WTC11 (cell line): Measurements from ENCODE around the gene MAP3K2.

Source experiments
- ATF1 ChIP-seq: sonication (generic); formaldehyde crosslinking; IDR thresholded peaks from 2 replicates; pipeline ENCODE4 v1.8.1; 2023; ENCODE audit warnings: mild to moderate bottlenecking, moderate library complexity, missing genetic modification reagents
- CREB1 ChIP-seq: sonication (generic); formaldehyde crosslinking; IDR thresholded peaks from 2 replicates; pipeline ENCODE4 v1.8.0; 2023; ENCODE audit warnings: mild to moderate bottlenecking, missing genetic modification reagents
- ELF4 ChIP-seq: sonication (generic); formaldehyde crosslinking; IDR thresholded peaks from 2 replicates; pipeline ENCODE4 v1.8.1; 2022; ENCODE audit warnings: low read depth, mild to moderate bottlenecking, moderate library complexity, missing genetic modification reagents
- ETV6 ChIP-seq: sonication (generic); formaldehyde crosslinking; IDR thresholded peaks from 2 replicates; pipeline ENCODE4 v1.8.1; 2022; ENCODE audit warnings: mild to moderate bottlenecking, missing genetic modification reagents
- JAZF1 ChIP-seq: fragments of 250-450 bp; sonication (Bioruptor Pico); IDR thresholded peaks from 2 replicates; pipeline ENCODE4 v1.9.0; 2021; ENCODE audit warnings: moderate library complexity, mild to moderate bottlenecking, inconsistent platforms
- NFYB ChIP-seq: sonication (generic); formaldehyde crosslinking; conservative IDR thresholded peaks from 2 replicates; pipeline ENCODE4 v1.8.0; 2022; ENCODE audit warnings: low read depth, missing genetic modification reagents
- ZNF121 ChIP-seq: sonication (generic); formaldehyde crosslinking; IDR thresholded peaks from 2 replicates; pipeline ENCODE4 v1.8.0; 2023; ENCODE audit warnings: missing genetic modification reagents
- ZNF396 ChIP-seq: fragments of 250-450 bp; sonication (Bioruptor Pico); IDR thresholded peaks from 2 replicates; pipeline ENCODE4 v1.8.0; 2021; ENCODE audit warnings: mild to moderate bottlenecking, moderate library complexity, borderline replicate concordance
- TF ChIP-seq, protein P1 (sequence below): fragments of 200-600 bp; IDR thresholded peaks from 2 replicates; pipeline ENCODE4 v1.8.0; 2022; ENCODE audit warnings: antibody characterized with exemption
- TF ChIP-seq, protein P2 (sequence below): sonication (generic); formaldehyde crosslinking; IDR thresholded peaks from 2 replicates; pipeline ENCODE4 v1.8.0; 2022; ENCODE audit warnings: mild to moderate bottlenecking, missing genetic modification reagents
- TF ChIP-seq, protein P3 (sequence below): fragments of 250-450 bp; sonication (Bioruptor Pico); IDR thresholded peaks from 2 replicates; pipeline ENCODE4 v2.1.2; 2022; ENCODE audit warnings: mild to moderate bottlenecking, moderate library complexity
- TF ChIP-seq, protein P4 (sequence below): sonication (generic); formaldehyde crosslinking; IDR thresholded peaks from 2 replicates; pipeline ENCODE4 v1.8.0; 2023; ENCODE audit warnings: missing genetic modification reagents
- TF ChIP-seq, protein P5 (sequence below): sonication (generic); formaldehyde crosslinking; IDR thresholded peaks from 2 replicates; pipeline ENCODE4 v1.8.1; 2022; ENCODE audit warnings: missing genetic modification reagents, borderline replicate concordance
- TF ChIP-seq, protein P6 (sequence below): sonication (generic); formaldehyde crosslinking; IDR thresholded peaks from 2 replicates; pipeline ENCODE4 v1.8.0; 2023; ENCODE audit warnings: mild to moderate bottlenecking, missing genetic modification reagents

DNA sequence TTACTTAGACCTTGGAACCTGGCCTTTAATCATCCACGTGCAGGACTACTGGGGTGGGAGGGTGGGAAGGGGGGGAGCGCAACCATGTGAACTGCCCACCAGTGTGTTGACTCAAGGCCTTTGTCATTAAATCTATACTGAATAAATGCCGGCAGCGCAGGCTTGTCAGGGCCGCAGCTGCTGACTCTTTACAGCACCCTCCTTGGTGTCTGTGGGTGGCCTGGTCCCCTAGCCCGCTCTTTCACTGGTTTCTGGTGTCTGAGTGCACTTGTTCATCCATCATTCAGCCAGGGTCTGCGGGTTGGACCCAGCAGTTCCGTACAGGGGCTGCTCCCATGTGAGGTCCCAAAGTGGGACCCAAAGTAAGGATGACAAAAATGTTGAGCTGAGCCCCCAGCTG lies 11.5 kb downstream of the MAP3K2 start:
- TF ChIP-seq ZNF396 (CRISPR knock-in tag): no peak
- TF ChIP-seq, protein P1, sequence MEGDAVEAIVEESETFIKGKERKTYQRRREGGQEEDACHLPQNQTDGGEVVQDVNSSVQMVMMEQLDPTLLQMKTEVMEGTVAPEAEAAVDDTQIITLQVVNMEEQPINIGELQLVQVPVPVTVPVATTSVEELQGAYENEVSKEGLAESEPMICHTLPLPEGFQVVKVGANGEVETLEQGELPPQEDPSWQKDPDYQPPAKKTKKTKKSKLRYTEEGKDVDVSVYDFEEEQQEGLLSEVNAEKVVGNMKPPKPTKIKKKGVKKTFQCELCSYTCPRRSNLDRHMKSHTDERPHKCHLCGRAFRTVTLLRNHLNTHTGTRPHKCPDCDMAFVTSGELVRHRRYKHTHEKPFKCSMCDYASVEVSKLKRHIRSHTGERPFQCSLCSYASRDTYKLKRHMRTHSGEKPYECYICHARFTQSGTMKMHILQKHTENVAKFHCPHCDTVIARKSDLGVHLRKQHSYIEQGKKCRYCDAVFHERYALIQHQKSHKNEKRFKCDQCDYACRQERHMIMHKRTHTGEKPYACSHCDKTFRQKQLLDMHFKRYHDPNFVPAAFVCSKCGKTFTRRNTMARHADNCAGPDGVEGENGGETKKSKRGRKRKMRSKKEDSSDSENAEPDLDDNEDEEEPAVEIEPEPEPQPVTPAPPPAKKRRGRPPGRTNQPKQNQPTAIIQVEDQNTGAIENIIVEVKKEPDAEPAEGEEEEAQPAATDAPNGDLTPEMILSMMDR: no peak
- TF ChIP-seq CREB1 (CRISPR knock-in tag): no peak
- no peak for TF ChIP-seq NFYB (CRISPR knock-in tag)
- no peak for TF ChIP-seq ETV6 (CRISPR knock-in tag)
- TF ChIP-seq, protein P2, sequence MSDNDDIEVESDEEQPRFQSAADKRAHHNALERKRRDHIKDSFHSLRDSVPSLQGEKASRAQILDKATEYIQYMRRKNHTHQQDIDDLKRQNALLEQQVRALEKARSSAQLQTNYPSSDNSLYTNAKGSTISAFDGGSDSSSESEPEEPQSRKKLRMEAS (CRISPR knock-in tag): no peak
- TF ChIP-seq, protein P3, sequence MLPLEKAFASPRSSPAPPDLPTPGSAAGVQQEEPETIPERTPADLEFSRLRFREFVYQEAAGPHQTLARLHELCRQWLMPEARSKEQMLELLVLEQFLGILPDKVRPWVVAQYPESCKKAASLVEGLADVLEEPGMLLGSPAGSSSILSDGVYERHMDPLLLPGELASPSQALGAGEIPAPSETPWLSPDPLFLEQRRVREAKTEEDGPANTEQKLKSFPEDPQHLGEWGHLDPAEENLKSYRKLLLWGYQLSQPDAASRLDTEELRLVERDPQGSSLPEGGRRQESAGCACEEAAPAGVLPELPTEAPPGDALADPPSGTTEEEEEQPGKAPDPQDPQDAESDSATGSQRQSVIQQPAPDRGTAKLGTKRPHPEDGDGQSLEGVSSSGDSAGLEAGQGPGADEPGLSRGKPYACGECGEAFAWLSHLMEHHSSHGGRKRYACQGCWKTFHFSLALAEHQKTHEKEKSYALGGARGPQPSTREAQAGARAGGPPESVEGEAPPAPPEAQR (CRISPR knock-in tag): no peak
- TF ChIP-seq, protein P4, sequence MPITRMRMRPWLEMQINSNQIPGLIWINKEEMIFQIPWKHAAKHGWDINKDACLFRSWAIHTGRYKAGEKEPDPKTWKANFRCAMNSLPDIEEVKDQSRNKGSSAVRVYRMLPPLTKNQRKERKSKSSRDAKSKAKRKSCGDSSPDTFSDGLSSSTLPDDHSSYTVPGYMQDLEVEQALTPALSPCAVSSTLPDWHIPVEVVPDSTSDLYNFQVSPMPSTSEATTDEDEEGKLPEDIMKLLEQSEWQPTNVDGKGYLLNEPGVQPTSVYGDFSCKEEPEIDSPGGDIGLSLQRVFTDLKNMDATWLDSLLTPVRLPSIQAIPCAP: no peak
- TF ChIP-seq, protein P5, sequence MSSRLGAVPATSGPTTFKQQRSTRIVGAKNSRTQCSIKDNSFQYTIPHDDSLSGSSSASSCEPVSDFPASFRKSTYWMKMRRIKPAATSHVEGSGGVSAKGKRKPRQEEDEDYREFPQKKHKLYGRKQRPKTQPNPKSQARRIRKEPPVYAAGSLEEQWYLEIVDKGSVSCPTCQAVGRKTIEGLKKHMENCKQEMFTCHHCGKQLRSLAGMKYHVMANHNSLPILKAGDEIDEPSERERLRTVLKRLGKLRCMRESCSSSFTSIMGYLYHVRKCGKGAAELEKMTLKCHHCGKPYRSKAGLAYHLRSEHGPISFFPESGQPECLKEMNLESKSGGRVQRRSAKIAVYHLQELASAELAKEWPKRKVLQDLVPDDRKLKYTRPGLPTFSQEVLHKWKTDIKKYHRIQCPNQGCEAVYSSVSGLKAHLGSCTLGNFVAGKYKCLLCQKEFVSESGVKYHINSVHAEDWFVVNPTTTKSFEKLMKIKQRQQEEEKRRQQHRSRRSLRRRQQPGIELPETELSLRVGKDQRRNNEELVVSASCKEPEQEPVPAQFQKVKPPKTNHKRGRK: no peak
- TF ChIP-seq, protein P6, sequence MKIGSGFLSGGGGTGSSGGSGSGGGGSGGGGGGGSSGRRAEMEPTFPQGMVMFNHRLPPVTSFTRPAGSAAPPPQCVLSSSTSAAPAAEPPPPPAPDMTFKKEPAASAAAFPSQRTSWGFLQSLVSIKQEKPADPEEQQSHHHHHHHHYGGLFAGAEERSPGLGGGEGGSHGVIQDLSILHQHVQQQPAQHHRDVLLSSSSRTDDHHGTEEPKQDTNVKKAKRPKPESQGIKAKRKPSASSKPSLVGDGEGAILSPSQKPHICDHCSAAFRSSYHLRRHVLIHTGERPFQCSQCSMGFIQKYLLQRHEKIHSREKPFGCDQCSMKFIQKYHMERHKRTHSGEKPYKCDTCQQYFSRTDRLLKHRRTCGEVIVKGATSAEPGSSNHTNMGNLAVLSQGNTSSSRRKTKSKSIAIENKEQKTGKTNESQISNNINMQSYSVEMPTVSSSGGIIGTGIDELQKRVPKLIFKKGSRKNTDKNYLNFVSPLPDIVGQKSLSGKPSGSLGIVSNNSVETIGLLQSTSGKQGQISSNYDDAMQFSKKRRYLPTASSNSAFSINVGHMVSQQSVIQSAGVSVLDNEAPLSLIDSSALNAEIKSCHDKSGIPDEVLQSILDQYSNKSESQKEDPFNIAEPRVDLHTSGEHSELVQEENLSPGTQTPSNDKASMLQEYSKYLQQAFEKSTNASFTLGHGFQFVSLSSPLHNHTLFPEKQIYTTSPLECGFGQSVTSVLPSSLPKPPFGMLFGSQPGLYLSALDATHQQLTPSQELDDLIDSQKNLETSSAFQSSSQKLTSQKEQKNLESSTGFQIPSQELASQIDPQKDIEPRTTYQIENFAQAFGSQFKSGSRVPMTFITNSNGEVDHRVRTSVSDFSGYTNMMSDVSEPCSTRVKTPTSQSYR (CRISPR knock-in tag): no peak
- TF ChIP-seq JAZF1 (CRISPR knock-in tag): no peak
- TF ChIP-seq ZNF121 (CRISPR knock-in tag): no peak
- no peak for TF ChIP-seq ATF1 (CRISPR knock-in tag)
- TF ChIP-seq ELF4 (CRISPR knock-in tag): no peak
